GM21619 (cell line): Measurements from ENCODE around the gene ARHGAP24.

Experiments used
- ATAC-seq: cut with Tn5 transposase; IDR thresholded peaks from one replicate; pipeline ENCODE4 v1.9.1; 2021; ENCODE audit not compliant: unreplicated experiment

The ARHGAP24 gene

GRCh38 chr4:86038037-86038436 lies 563.1 kb downstream of the ARHGAP24 start:
- no peak for ATAC-seq

GRCh38 chr4:86043755-86044592 lies 569.0 kb downstream of the ARHGAP24 start:
- peak; percentile 69 for ATAC-seq

- no peak for ATAC-seq
Observed at GRCh38 chr4:86044593-86044985, 569.6 kb downstream of the ARHGAP24 start.

GRCh38 chr4:86048426-86048825 lies 573.5 kb downstream of the ARHGAP24 start:
- no peak for ATAC-seq

GRCh38 chr4:86050496-86050895 lies 575.5 kb downstream of the ARHGAP24 start:
- no peak for ATAC-seq
